WTC11 (cell line): Measurements from ENCODE around the gene CHRM3. TPM values are rescaled to one million over a fixed set of nuclear protein-coding genes. Genes with fewer than 3 reads are reported as not detected.

Source experiments
- ATAC-seq: fragments of 200-7000 bp; cut with Tn5 transposase; 2 replicates; pipeline ENCODE4 v1.10.0; 2021; ENCODE audit warnings: mild to moderate bottlenecking, moderate library complexity
- CTCF ChIA-PET: fragments of 300-600 bp; sonication (Branson Sonifier 250); formaldehyde crosslinking; loops from one replicate; lab custom pipeline; 2021; ENCODE audit warnings: antibody characterized with exemption; lab: Charles Lee
- POLR2A ChIA-PET: fragments of 350-600 bp; sonication (Branson Sonifier 250); formaldehyde crosslinking; loops from one replicate; lab custom pipeline; 2021; ENCODE audit warnings: antibody characterized with exemption; lab: Charles Lee
- DNase-seq: peaks from one replicate; pipeline ENCODE4 v3.0.0; 2021; ENCODE audit warnings: low spot score
- H3K27ac Mint-ChIP-seq: 2 replicates; pipeline ENCODE4 v1.8.0; 2021; ENCODE audit warnings: mixed read lengths
- H3K27me3 Mint-ChIP-seq: 2 replicates; pipeline ENCODE4 v1.8.0; 2021; ENCODE audit warnings: low read depth, mild to moderate bottlenecking, moderate library complexity, mixed read lengths
- H3K36me3 Mint-ChIP-seq: 2 replicates; pipeline ENCODE4 v1.8.0; 2021; ENCODE audit warnings: mixed read lengths
- H3K4me1 Mint-ChIP-seq: 2 replicates; pipeline ENCODE4 v1.8.0; 2022; ENCODE audit warnings: mixed read lengths
- H3K4me3 Mint-ChIP-seq: 2 replicates; pipeline ENCODE4 v1.8.0; 2021; ENCODE audit warnings: mild to moderate bottlenecking, moderate library complexity, mixed read lengths
- H3K9me3 Mint-ChIP-seq: 2 replicates; pipeline ENCODE4 v1.8.0; 2021; ENCODE audit warnings: mixed read lengths
- CBFB ChIP-seq: sonication (generic); formaldehyde crosslinking; IDR thresholded peaks from 2 replicates; pipeline ENCODE4 v1.8.1; 2022; ENCODE audit warnings: mild to moderate bottlenecking, low read depth, missing genetic modification reagents
- CREM ChIP-seq: sonication (generic); formaldehyde crosslinking; IDR thresholded peaks from 2 replicates; pipeline ENCODE4 v1.8.1; 2022; ENCODE audit warnings: mild to moderate bottlenecking, missing genetic modification reagents, moderate library complexity
- ELF4 ChIP-seq: sonication (generic); formaldehyde crosslinking; IDR thresholded peaks from 2 replicates; pipeline ENCODE4 v1.8.1; 2022; ENCODE audit warnings: low read depth, mild to moderate bottlenecking, moderate library complexity, missing genetic modification reagents
- FOXK1 ChIP-seq: sonication (generic); formaldehyde crosslinking; IDR thresholded peaks from 2 replicates; pipeline ENCODE4 v1.8.0; 2022; ENCODE audit warnings: mild to moderate bottlenecking, moderate library complexity, missing genetic modification reagents
- GRHL2 ChIP-seq: fragments of 250-450 bp; sonication (Bioruptor Pico); IDR thresholded peaks from 2 replicates; pipeline ENCODE4 v1.8.0; 2022; ENCODE audit warnings: mild to moderate bottlenecking, moderate library complexity; ENCODE audit not compliant: insufficient replicate concordance, severe bottlenecking
- IRF2 ChIP-seq: sonication (generic); formaldehyde crosslinking; IDR thresholded peaks from 2 replicates; pipeline ENCODE4 v1.8.0; 2022; ENCODE audit warnings: low read depth, missing genetic modification reagents, borderline replicate concordance
- JUN ChIP-seq: sonication (generic); formaldehyde crosslinking; IDR thresholded peaks from 2 replicates; pipeline ENCODE4 v1.8.0; 2023; ENCODE audit warnings: mild to moderate bottlenecking, missing genetic modification reagents
- NFATC4 ChIP-seq: fragments of 250-450 bp; sonication (Bioruptor Pico); IDR thresholded peaks from 2 replicates; pipeline ENCODE4 v1.9.0; 2021; ENCODE audit warnings: mild to moderate bottlenecking
- NFE2L1 ChIP-seq: sonication (generic); formaldehyde crosslinking; IDR thresholded peaks from 2 replicates; pipeline ENCODE4 v1.8.1; 2023; ENCODE audit warnings: missing genetic modification reagents
- NFYB ChIP-seq: sonication (generic); formaldehyde crosslinking; conservative IDR thresholded peaks from 2 replicates; pipeline ENCODE4 v1.8.0; 2022; ENCODE audit warnings: low read depth, missing genetic modification reagents
- OVOL2 ChIP-seq: fragments of 250-450 bp; sonication (Bioruptor Pico); IDR thresholded peaks from 2 replicates; pipeline ENCODE4 v1.9.0; 2021; ENCODE audit warnings: mild to moderate bottlenecking, borderline replicate concordance
- SMAD4 ChIP-seq: sonication (generic); formaldehyde crosslinking; IDR thresholded peaks from 2 replicates; pipeline ENCODE4 v1.8.0; 2022; ENCODE audit warnings: mild to moderate bottlenecking, missing genetic modification reagents
- TP53 ChIP-seq: sonication (generic); formaldehyde crosslinking; IDR thresholded peaks from 2 replicates; pipeline ENCODE4 v1.8.1; 2023; ENCODE audit warnings: mild to moderate bottlenecking, missing genetic modification reagents
- ZNF219 ChIP-seq: sonication (generic); formaldehyde crosslinking; IDR thresholded peaks from 2 replicates; pipeline ENCODE4 v1.8.0; 2023; ENCODE audit warnings: missing genetic modification reagents, mild to moderate bottlenecking, borderline replicate concordance
- ZNF263 ChIP-seq: sonication (generic); formaldehyde crosslinking; IDR thresholded peaks from 2 replicates; pipeline ENCODE4 v1.8.1; 2022; ENCODE audit warnings: low read depth, mild to moderate bottlenecking, moderate library complexity, missing genetic modification reagents
- ZNF416 ChIP-seq: fragments of 250-450 bp; sonication (Bioruptor Pico); IDR thresholded peaks from 2 replicates; pipeline ENCODE4 v1.9.0; 2021; ENCODE audit warnings: mild to moderate bottlenecking, inconsistent platforms
- total RNA-seq: library from RNA; stranded (reverse); gene quantifications from 3 replicates; pipeline ENCODE4 v1.2.3, GENCODE V29; 2021
- TF ChIP-seq, protein P1 (sequence below): fragments of 250-450 bp; sonication (Bioruptor Pico); IDR thresholded peaks from 2 replicates; pipeline ENCODE4 v2.1.2; 2022; ENCODE audit warnings: mild to moderate bottlenecking, moderate library complexity
- TF ChIP-seq, protein P2 (sequence below): sonication (generic); formaldehyde crosslinking; IDR thresholded peaks from 2 replicates; pipeline ENCODE4 v1.8.1; 2023; ENCODE audit warnings: mild to moderate bottlenecking, moderate library complexity, missing genetic modification reagents
- TF ChIP-seq, protein P3 (sequence below): sonication (generic); formaldehyde crosslinking; IDR thresholded peaks from 2 replicates; pipeline ENCODE4 v1.8.0; 2022; ENCODE audit warnings: mild to moderate bottlenecking, missing genetic modification reagents
- TF ChIP-seq, protein P4 (sequence below): fragments of 250-450 bp; sonication (Bioruptor Pico); IDR thresholded peaks from 2 replicates; pipeline ENCODE4 v1.9.0; 2021; ENCODE audit warnings: mild to moderate bottlenecking
- TF ChIP-seq, protein P5 (sequence below): sonication (generic); formaldehyde crosslinking; IDR thresholded peaks from 2 replicates; pipeline ENCODE4 v1.8.1; 2023; ENCODE audit warnings: mild to moderate bottlenecking, missing genetic modification reagents, moderate library complexity
- TF ChIP-seq, protein P6 (sequence below): sonication (generic); formaldehyde crosslinking; IDR thresholded peaks from 2 replicates; pipeline ENCODE4 v1.8.0; 2022; ENCODE audit warnings: mild to moderate bottlenecking, missing genetic modification reagents
- TF ChIP-seq, protein P7 (sequence below): fragments of 250-450 bp; sonication (Bioruptor Pico); IDR thresholded peaks from 2 replicates; pipeline ENCODE4 v1.9.0; 2021; ENCODE audit warnings: mild to moderate bottlenecking, borderline replicate concordance

Gene CHRM3
- total RNA-seq, 1 experiment from 2014 or later = 6.9 TPM

DNA sequence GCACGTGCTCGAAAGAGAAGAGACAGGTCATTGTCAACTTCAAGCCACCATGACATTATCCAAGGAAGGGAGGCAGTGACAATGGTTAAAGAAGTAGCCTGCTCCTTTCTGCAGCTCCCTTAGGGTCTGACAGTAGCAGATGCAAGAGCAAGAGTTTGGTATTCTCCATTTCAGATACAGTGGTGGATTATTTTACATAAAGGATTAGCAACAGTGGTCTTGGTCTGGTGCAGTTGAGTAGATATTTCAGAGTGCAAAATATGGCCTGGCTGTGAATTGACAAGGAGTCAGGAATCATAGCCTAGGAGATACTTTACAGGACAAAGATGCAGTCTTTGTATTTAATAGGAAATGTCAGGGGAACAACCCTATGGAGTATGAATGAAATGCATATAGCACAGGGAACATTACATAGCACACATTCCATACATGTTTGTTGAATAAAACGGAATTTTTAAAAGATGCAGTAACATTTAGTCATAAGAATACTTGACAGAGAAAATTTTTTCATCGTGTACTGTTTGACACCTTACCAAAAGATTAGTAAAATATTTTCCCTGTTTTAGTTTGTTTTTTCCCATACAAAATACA lies 41.8 kb downstream of the CHRM3 start:
- CTCF ChIA-PET = no interaction called here
- no peaks in the 10 kb centered on the region for H3K9me3 Mint-ChIP-seq

DNA sequence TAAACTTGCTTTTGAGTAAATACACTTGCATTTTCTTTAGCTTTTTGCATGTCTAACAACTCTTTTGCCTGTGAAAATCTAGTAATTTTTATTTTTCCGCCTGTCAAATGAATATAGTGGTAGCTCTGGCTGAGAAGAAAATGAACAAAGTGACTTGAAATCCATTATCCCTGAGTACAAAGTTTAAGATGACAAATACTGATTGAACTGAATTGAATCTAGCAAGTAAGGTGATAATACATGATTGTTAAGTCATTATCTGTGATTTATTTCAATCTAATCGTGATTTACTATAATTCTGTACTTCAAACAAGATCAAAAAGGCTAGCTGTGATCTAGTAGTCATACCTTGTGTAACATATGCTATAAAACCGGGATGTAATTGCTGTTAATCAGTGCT lies 42.8 kb downstream of the CHRM3 start:
- ATAC-seq (no peak), DNase-seq (no peak)
- Mint-ChIP-seq H3K4me1 (no peaks in the 10 kb centered on the region), H3K27ac (no peak overlapping the region), H3K27me3 (no peaks in the 10 kb centered on the region), H3K4me3 (no peak overlapping the region), H3K9me3 (no peaks in the 10 kb centered on the region), H3K36me3 (no peaks in the 10 kb centered on the region)
- POLR2A ChIA-PET = no interaction called here
- CTCF ChIA-PET = no interaction called here
- TF ChIP-seq, protein P1, sequence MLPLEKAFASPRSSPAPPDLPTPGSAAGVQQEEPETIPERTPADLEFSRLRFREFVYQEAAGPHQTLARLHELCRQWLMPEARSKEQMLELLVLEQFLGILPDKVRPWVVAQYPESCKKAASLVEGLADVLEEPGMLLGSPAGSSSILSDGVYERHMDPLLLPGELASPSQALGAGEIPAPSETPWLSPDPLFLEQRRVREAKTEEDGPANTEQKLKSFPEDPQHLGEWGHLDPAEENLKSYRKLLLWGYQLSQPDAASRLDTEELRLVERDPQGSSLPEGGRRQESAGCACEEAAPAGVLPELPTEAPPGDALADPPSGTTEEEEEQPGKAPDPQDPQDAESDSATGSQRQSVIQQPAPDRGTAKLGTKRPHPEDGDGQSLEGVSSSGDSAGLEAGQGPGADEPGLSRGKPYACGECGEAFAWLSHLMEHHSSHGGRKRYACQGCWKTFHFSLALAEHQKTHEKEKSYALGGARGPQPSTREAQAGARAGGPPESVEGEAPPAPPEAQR (CRISPR knock-in tag) = no peak
- TF ChIP-seq ZNF219 (CRISPR knock-in tag) = no peak
- TF ChIP-seq, protein P2, sequence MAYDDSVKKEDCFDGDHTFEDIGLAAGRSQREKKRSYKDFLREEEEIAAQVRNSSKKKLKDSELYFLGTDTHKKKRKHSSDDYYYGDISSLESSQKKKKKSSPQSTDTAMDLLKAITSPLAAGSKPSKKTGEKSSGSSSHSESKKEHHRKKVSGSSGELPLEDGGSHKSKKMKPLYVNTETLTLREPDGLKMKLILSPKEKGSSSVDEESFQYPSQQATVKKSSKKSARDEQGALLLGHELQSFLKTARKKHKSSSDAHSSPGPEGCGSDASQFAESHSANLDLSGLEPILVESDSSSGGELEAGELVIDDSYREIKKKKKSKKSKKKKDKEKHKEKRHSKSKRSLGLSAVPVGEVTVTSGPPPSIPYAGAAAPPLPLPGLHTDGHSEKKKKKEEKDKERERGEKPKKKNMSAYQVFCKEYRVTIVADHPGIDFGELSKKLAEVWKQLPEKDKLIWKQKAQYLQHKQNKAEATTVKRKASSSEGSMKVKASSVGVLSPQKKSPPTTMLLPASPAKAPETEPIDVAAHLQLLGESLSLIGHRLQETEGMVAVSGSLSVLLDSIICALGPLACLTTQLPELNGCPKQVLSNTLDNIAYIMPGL (CRISPR knock-in tag) = no peak
- TF ChIP-seq, protein P3, sequence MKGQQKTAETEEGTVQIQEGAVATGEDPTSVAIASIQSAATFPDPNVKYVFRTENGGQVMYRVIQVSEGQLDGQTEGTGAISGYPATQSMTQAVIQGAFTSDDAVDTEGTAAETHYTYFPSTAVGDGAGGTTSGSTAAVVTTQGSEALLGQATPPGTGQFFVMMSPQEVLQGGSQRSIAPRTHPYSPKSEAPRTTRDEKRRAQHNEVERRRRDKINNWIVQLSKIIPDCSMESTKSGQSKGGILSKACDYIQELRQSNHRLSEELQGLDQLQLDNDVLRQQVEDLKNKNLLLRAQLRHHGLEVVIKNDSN = no peak
- TF ChIP-seq, protein P4, sequence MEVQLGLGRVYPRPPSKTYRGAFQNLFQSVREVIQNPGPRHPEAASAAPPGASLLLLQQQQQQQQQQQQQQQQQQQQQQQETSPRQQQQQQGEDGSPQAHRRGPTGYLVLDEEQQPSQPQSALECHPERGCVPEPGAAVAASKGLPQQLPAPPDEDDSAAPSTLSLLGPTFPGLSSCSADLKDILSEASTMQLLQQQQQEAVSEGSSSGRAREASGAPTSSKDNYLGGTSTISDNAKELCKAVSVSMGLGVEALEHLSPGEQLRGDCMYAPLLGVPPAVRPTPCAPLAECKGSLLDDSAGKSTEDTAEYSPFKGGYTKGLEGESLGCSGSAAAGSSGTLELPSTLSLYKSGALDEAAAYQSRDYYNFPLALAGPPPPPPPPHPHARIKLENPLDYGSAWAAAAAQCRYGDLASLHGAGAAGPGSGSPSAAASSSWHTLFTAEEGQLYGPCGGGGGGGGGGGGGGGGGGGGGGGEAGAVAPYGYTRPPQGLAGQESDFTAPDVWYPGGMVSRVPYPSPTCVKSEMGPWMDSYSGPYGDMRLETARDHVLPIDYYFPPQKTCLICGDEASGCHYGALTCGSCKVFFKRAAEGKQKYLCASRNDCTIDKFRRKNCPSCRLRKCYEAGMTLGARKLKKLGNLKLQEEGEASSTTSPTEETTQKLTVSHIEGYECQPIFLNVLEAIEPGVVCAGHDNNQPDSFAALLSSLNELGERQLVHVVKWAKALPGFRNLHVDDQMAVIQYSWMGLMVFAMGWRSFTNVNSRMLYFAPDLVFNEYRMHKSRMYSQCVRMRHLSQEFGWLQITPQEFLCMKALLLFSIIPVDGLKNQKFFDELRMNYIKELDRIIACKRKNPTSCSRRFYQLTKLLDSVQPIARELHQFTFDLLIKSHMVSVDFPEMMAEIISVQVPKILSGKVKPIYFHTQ (CRISPR knock-in tag) = no peak
- TF ChIP-seq ELF4 (CRISPR knock-in tag) = no peak
- TF ChIP-seq OVOL2 (CRISPR knock-in tag) = no peak
- TF ChIP-seq GRHL2 (CRISPR knock-in tag) = no peak
- no peak for TF ChIP-seq SMAD4 (CRISPR knock-in tag)

More for the DNA sequence above, 41.8 kb downstream of the CHRM3 start:
- Mint-ChIP-seq H3K36me3 (no peaks in the 10 kb centered on the region), H3K27me3 (no peaks in the 10 kb centered on the region), H3K4me3 (no peak overlapping the region), H3K27ac (no peak overlapping the region), H3K4me1 (no peaks in the 10 kb centered on the region)
- DNase-seq (no peak), ATAC-seq (no peak)
- POLR2A ChIA-PET = no interaction called here
- TF ChIP-seq, protein P5, sequence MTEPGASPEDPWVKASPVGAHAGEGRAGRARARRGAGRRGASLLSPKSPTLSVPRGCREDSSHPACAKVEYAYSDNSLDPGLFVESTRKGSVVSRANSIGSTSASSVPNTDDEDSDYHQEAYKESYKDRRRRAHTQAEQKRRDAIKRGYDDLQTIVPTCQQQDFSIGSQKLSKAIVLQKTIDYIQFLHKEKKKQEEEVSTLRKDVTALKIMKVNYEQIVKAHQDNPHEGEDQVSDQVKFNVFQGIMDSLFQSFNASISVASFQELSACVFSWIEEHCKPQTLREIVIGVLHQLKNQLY = no peak
- no peak for TF ChIP-seq NFATC4 (CRISPR knock-in tag)
- TF ChIP-seq, protein P6, sequence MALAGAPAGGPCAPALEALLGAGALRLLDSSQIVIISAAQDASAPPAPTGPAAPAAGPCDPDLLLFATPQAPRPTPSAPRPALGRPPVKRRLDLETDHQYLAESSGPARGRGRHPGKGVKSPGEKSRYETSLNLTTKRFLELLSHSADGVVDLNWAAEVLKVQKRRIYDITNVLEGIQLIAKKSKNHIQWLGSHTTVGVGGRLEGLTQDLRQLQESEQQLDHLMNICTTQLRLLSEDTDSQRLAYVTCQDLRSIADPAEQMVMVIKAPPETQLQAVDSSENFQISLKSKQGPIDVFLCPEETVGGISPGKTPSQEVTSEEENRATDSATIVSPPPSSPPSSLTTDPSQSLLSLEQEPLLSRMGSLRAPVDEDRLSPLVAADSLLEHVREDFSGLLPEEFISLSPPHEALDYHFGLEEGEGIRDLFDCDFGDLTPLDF (CRISPR knock-in tag) = no peak
- TF ChIP-seq IRF2 (CRISPR knock-in tag) = no peak
- TF ChIP-seq CREM (CRISPR knock-in tag) = no peak
- no peak for TF ChIP-seq JUN (CRISPR knock-in tag)
- no peak for TF ChIP-seq TP53 (CRISPR knock-in tag)
- TF ChIP-seq NFE2L1 = no peak
- TF ChIP-seq, protein P7, sequence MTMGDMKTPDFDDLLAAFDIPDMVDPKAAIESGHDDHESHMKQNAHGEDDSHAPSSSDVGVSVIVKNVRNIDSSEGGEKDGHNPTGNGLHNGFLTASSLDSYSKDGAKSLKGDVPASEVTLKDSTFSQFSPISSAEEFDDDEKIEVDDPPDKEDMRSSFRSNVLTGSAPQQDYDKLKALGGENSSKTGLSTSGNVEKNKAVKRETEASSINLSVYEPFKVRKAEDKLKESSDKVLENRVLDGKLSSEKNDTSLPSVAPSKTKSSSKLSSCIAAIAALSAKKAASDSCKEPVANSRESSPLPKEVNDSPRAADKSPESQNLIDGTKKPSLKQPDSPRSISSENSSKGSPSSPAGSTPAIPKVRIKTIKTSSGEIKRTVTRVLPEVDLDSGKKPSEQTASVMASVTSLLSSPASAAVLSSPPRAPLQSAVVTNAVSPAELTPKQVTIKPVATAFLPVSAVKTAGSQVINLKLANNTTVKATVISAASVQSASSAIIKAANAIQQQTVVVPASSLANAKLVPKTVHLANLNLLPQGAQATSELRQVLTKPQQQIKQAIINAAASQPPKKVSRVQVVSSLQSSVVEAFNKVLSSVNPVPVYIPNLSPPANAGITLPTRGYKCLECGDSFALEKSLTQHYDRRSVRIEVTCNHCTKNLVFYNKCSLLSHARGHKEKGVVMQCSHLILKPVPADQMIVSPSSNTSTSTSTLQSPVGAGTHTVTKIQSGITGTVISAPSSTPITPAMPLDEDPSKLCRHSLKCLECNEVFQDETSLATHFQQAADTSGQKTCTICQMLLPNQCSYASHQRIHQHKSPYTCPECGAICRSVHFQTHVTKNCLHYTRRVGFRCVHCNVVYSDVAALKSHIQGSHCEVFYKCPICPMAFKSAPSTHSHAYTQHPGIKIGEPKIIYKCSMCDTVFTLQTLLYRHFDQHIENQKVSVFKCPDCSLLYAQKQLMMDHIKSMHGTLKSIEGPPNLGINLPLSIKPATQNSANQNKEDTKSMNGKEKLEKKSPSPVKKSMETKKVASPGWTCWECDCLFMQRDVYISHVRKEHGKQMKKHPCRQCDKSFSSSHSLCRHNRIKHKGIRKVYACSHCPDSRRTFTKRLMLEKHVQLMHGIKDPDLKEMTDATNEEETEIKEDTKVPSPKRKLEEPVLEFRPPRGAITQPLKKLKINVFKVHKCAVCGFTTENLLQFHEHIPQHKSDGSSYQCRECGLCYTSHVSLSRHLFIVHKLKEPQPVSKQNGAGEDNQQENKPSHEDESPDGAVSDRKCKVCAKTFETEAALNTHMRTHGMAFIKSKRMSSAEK (CRISPR knock-in tag) = no peak
- no peak for TF ChIP-seq ZNF416 (CRISPR knock-in tag)
- TF ChIP-seq NFYB = no peak
- no peak for TF ChIP-seq FOXK1
- no peak for TF ChIP-seq ELF4 (CRISPR knock-in tag)
- TF ChIP-seq, protein P1 (CRISPR knock-in tag) = no peak
- no peak for TF ChIP-seq CBFB
- TF ChIP-seq ZNF263 (CRISPR knock-in tag) = no peak
